ENCODE measurements around the gene COL13A1. TPM values are rescaled to one million over a fixed set of nuclear protein-coding genes. Genes with fewer than 3 reads are reported as not detected.

COL13A1 gene
- total and polyA plus RNA-seq, 2 donors (not counting 1 experiment from before 2014, with no cell fraction given) = 5.7 to 7.4 TPM

- no peaks in the 10 kb centered on the region for H3K79me2 ChIP-seq (ENCODE audit: control insufficient read depth, insufficient read depth, low read length)
These were observed 74.2 kb downstream of the COL13A1 start for GRCh38 chr10:69875856-69876255.

DNA sequence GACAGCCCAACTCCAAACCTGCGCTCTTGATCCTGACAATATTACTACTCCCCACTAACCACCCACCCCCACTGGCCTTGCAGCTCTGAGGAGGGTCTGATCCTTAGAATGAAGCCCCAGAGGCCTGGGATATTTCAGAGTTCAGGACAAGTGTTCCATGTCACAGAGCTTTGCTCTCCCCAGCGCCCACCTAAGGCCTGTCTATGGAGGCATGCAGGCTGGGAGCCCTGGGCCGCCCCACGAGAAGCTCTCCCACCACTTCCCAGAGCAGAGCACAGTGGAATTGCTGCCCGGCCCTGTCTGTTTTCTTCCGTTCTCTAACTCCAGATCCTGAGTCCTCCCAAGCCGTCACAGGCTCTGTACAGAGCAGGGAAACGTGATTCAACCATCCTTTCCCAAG lies 74.6 kb downstream of the COL13A1 start:
- Histone ChIP-seq H3K36me3 (ENCODE audit: control insufficient read depth, insufficient read depth, low read length) (no peaks in the 10 kb centered on the region), H3K27ac (ENCODE audit: insufficient read depth, low read length) (no peak overlapping the region), H4K20me1 (ENCODE audit: control insufficient read depth, extremely low read depth, insufficient read depth, low read length) (no peaks in the 10 kb centered on the region), H3K4me1 (ENCODE audit: control insufficient read depth, extremely low read depth, insufficient read depth, low read length) (peaks cover 5% of the 10 kb centered on the region), H3K4me2 (ENCODE audit: extremely low read depth, insufficient read depth, low read length) (no peak overlapping the region), H3K27me3 (ENCODE audit: control insufficient read depth, insufficient read depth, low read length) (no peaks in the 10 kb centered on the region), H3K9ac (ENCODE audit: insufficient read depth, low read length) (no peak overlapping the region), H2AFZ (ENCODE audit: low read length) (no peak overlapping the region), H3K9me3 (ENCODE audit: control insufficient read depth, insufficient read depth, low read depth, low read length) (no peaks in the 10 kb centered on the region), H3K79me2 (ENCODE audit: control insufficient read depth, insufficient read depth, low read length) (no peaks in the 10 kb centered on the region), H3K4me3 (replicated peaks in 1 of 4; ENCODE audit: control extremely low read depth in 1 of 4, insufficient read depth in 1 of 4, low read depth in 3 of 4, low read length in 4 of 4) (no peak overlapping the region)
- no peak for DNase-seq (ENCODE audit: low read depth in 2 of 2)
- TF ChIP-seq, protein P1, sequence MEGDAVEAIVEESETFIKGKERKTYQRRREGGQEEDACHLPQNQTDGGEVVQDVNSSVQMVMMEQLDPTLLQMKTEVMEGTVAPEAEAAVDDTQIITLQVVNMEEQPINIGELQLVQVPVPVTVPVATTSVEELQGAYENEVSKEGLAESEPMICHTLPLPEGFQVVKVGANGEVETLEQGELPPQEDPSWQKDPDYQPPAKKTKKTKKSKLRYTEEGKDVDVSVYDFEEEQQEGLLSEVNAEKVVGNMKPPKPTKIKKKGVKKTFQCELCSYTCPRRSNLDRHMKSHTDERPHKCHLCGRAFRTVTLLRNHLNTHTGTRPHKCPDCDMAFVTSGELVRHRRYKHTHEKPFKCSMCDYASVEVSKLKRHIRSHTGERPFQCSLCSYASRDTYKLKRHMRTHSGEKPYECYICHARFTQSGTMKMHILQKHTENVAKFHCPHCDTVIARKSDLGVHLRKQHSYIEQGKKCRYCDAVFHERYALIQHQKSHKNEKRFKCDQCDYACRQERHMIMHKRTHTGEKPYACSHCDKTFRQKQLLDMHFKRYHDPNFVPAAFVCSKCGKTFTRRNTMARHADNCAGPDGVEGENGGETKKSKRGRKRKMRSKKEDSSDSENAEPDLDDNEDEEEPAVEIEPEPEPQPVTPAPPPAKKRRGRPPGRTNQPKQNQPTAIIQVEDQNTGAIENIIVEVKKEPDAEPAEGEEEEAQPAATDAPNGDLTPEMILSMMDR (conservative IDR thresholded peaks at IDR 0.05 in 1 of 2, IDR thresholded peaks at IDR 0.05 in 1 of 2; ENCODE audit: low read depth in 1 of 2, low read length in 2 of 2) = no peak
- TF ChIP-seq EZH2 (IDR thresholded peaks at IDR 0.05; ENCODE audit: low read length, missing control alignments) = no peak

More at GRCh38 chr10:69875856-69876255, 74.2 kb downstream of the COL13A1 start:
- Histone ChIP-seq H3K4me3 (replicated peaks in 1 of 4; ENCODE audit: control extremely low read depth in 1 of 4, insufficient read depth in 1 of 4, low read depth in 3 of 4, low read length in 4 of 4) (no peak overlapping the region), H3K36me3 (ENCODE audit: control insufficient read depth, insufficient read depth, low read length) (no peaks in the 10 kb centered on the region), H3K9ac (ENCODE audit: insufficient read depth, low read length) (no peak overlapping the region), H4K20me1 (ENCODE audit: control insufficient read depth, extremely low read depth, insufficient read depth, low read length) (no peaks in the 10 kb centered on the region), H2AFZ (ENCODE audit: low read length) (no peak overlapping the region), H3K4me1 (ENCODE audit: control insufficient read depth, extremely low read depth, insufficient read depth, low read length) (peaks cover 5% of the 10 kb centered on the region), H3K9me3 (ENCODE audit: control insufficient read depth, insufficient read depth, low read depth, low read length) (no peaks in the 10 kb centered on the region), H3K4me2 (ENCODE audit: extremely low read depth, insufficient read depth, low read length) (no peak overlapping the region), H3K27me3 (ENCODE audit: control insufficient read depth, insufficient read depth, low read length) (no peaks in the 10 kb centered on the region), H3K27ac (ENCODE audit: insufficient read depth, low read length) (no peak overlapping the region)
- TF ChIP-seq EZH2 (IDR thresholded peaks at IDR 0.05; ENCODE audit: low read length, missing control alignments) = no peak
- TF ChIP-seq, protein P1 (conservative IDR thresholded peaks at IDR 0.05 in 1 of 2, IDR thresholded peaks at IDR 0.05 in 1 of 2; ENCODE audit: low read depth in 1 of 2, low read length in 2 of 2) = no peak
- no peak for DNase-seq (ENCODE audit: low read depth in 2 of 2)

DNA sequence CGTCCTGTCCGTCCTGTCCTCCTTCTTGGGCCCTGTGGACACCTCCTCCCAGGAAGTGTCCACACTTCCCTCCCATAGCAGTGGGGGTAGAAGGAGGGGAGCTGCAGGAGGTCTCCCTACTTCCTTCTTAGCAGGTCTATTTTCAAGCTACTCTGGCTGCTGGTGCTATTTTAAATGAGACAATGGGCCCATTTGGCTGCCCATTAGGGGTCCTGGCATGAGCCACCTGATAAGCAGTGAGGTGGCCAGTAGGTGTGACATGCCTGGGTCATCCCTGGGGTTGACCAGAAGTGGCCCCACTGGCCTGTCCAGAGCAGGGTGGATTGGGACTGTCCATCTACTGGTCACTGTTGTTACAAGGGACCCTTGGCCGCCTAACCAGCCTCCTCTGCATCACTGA lies 75.2 kb downstream of the COL13A1 start:
- DNase-seq (ENCODE audit: low read depth in 2 of 2) = no peak
- no peaks in the 10 kb centered on the region for H3K36me3 ChIP-seq (ENCODE audit: control insufficient read depth, insufficient read depth, low read length)

More for the DNA sequence above, 75.2 kb downstream of the COL13A1 start:
- no peak overlapping the region for H3K4me2 ChIP-seq (ENCODE audit: extremely low read depth, insufficient read depth, low read length)
- H3K27ac ChIP-seq (ENCODE audit: insufficient read depth, low read length) = no peak overlapping the region
- H3K79me2 ChIP-seq (ENCODE audit: control insufficient read depth, insufficient read depth, low read length) = no peaks in the 10 kb centered on the region
- no peak overlapping the region for H3K9ac ChIP-seq (ENCODE audit: insufficient read depth, low read length)
- H3K4me3 ChIP-seq (replicated peaks in 1 of 4; ENCODE audit: control extremely low read depth in 1 of 4, insufficient read depth in 1 of 4, low read depth in 3 of 4, low read length in 4 of 4) = no peak overlapping the region
- no peaks in the 10 kb centered on the region for H3K9me3 ChIP-seq (ENCODE audit: control insufficient read depth, insufficient read depth, low read depth, low read length)
- no peak for TF ChIP-seq EZH2 (IDR thresholded peaks at IDR 0.05; ENCODE audit: low read length, missing control alignments)
- TF ChIP-seq, protein P1 (conservative IDR thresholded peaks at IDR 0.05 in 1 of 2, IDR thresholded peaks at IDR 0.05 in 1 of 2; ENCODE audit: low read depth in 1 of 2, low read length in 2 of 2) = no peak
- H2AFZ ChIP-seq (ENCODE audit: low read length) = no peak overlapping the region
- no peaks in the 10 kb centered on the region for H4K20me1 ChIP-seq (ENCODE audit: control insufficient read depth, extremely low read depth, insufficient read depth, low read length)
- H3K27me3 ChIP-seq (ENCODE audit: control insufficient read depth, insufficient read depth, low read length) = no peaks in the 10 kb centered on the region
- H3K4me1 ChIP-seq (ENCODE audit: control insufficient read depth, extremely low read depth, insufficient read depth, low read length) = peaks cover 5% of the 10 kb centered on the region
